ENCODE measurements around the gene IQGAP2. TPM values are rescaled to one million over a fixed set of nuclear protein-coding genes. Genes with fewer than 3 reads are reported as not detected.

IQGAP2 gene
- total and polyA plus RNA-seq, 2 of the 8 experiments (the other 6 are each of a cell fraction or from before 2014, with no cell fraction given), result 19.7 to 66.0 TPM

DNA sequence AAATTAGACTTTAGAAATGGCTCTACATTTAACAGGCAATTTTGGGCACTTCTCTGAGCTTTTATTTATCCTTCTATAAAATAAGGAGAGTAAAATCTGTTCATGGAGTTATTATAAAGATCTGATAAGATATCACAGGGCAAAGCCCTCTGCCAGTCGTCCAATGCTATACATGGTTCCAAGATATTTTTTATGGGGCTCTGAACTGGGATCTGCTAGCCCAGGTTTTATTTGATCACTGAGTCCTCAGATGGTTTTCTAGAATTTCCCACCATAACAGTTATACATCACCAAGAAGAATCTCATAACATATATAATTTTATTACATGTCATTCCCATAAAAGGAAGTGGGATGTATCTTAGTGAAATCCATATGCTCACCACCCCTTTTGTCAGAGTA lies 23.2 kb upstream of the IQGAP2 start (continued):
- TF ChIP-seq TEAD4 (IDR thresholded peaks at IDR 0.05; ENCODE audit: low read depth, low read length) (no peak), BACH1 (IDR thresholded peaks at IDR 0.05; ENCODE audit: low read length) (no peak), CHD1 (IDR thresholded peaks at IDR 0.05; ENCODE audit: low read depth, low read length) (no peak), CTBP2 (IDR thresholded peaks at IDR 0.05; ENCODE audit: borderline replicate concordance, insufficient read depth, insufficient read length, low read length) (no peak), FOSL1 (IDR thresholded peaks at IDR 0.05; ENCODE audit: insufficient read depth, low read depth, low read length) (no peak), SP1 (IDR thresholded peaks at IDR 0.05; ENCODE audit: low read depth, low read length) (no peak), POLR2A (IDR thresholded peaks at IDR 0.05; ENCODE audit: control extremely low read depth in 1 of 2, low read depth in 2 of 2, low read length in 2 of 2) (no peak)

Measured in H1 (cell line).